ENCODE measurements around the gene NRL. TPM values are rescaled to one million over a fixed set of nuclear protein-coding genes. Genes with fewer than 3 reads are reported as not detected.

The NRL gene
- total RNA-seq, 1 experiment from 2014 or later, result 1.4 TPM

GRCh38 chr14:24065408-24065807 is 49.3 kb downstream of the NRL start:
- in situ Hi-C loops (cut with HindIII; ENCODE audit: low pct_unique_long_range_greater_than_20kb, low sequenced_read_pairs) (no loop called here), intact Hi-C loops (cut with micrococcal nuclease; ENCODE audit: unreplicated experiment) (no loop called here)
- TF ChIP-seq, protein P1, sequence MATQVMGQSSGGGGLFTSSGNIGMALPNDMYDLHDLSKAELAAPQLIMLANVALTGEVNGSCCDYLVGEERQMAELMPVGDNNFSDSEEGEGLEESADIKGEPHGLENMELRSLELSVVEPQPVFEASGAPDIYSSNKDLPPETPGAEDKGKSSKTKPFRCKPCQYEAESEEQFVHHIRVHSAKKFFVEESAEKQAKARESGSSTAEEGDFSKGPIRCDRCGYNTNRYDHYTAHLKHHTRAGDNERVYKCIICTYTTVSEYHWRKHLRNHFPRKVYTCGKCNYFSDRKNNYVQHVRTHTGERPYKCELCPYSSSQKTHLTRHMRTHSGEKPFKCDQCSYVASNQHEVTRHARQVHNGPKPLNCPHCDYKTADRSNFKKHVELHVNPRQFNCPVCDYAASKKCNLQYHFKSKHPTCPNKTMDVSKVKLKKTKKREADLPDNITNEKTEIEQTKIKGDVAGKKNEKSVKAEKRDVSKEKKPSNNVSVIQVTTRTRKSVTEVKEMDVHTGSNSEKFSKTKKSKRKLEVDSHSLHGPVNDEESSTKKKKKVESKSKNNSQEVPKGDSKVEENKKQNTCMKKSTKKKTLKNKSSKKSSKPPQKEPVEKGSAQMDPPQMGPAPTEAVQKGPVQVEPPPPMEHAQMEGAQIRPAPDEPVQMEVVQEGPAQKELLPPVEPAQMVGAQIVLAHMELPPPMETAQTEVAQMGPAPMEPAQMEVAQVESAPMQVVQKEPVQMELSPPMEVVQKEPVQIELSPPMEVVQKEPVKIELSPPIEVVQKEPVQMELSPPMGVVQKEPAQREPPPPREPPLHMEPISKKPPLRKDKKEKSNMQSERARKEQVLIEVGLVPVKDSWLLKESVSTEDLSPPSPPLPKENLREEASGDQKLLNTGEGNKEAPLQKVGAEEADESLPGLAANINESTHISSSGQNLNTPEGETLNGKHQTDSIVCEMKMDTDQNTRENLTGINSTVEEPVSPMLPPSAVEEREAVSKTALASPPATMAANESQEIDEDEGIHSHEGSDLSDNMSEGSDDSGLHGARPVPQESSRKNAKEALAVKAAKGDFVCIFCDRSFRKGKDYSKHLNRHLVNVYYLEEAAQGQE (IDR thresholded peaks at IDR 0.05; ENCODE audit: insufficient read depth in 1 of 2, low read depth in 2 of 2, low read length in 1 of 2), result no peak
- TF ChIP-seq CTCF (IDR thresholded peaks at IDR 0.05) (no peak), POLR2AphosphoS5 (IDR thresholded peaks at IDR 0.05; ENCODE audit: low read depth, low read length) (no peak), TCF7L2 (IDR thresholded peaks at IDR 0.05; ENCODE audit: low read depth, low read length) (no peak), SIN3A (IDR thresholded peaks at IDR 0.05; ENCODE audit: borderline replicate concordance, insufficient read depth, low read depth, low read length) (no peak)
- BruUV-seq (replicated peaks), result no TSS peak
- Histone ChIP-seq H3K4me1 (ENCODE audit: control insufficient read depth, insufficient read depth, low read length) (no peaks in the 10 kb centered on the region), H3K36me3 (ENCODE audit: control insufficient read depth, insufficient read depth, low read length) (no peaks in the 10 kb centered on the region), H3K4me3 (ENCODE audit: low read depth in 2 of 2, low read length in 2 of 2) (no peak overlapping the region), H3K27ac (ENCODE audit: low read length) (no peak overlapping the region), H3K9me3 (ENCODE audit: control insufficient read depth, insufficient read depth, low read depth, low read length) (no peaks in the 10 kb centered on the region), H3K27me3 (ENCODE audit: control insufficient read depth, insufficient read depth, low read length) (no peaks in the 10 kb centered on the region)
- no peak for ATAC-seq
- DNase-seq (ENCODE audit: low read depth, low spot score), result no peak
- ChIA-PET CTCF (no interaction called here), POLR2A (no interaction called here)

GRCh38 chr14:24064856-24065255 is 49.9 kb downstream of the NRL start:
- intact Hi-C loops (cut with micrococcal nuclease; ENCODE audit: unreplicated experiment) (no loop called here), in situ Hi-C loops (cut with HindIII; ENCODE audit: low pct_unique_long_range_greater_than_20kb, low sequenced_read_pairs) (no loop called here)
- DNase-seq (ENCODE audit: low read depth, low spot score), result no peak
- BruUV-seq (replicated peaks), result no TSS peak
- TF ChIP-seq TCF7L2 (IDR thresholded peaks at IDR 0.05; ENCODE audit: low read depth, low read length), result no peak
- TF ChIP-seq CTCF (IDR thresholded peaks at IDR 0.05), result no peak
- TF ChIP-seq, protein P1 (IDR thresholded peaks at IDR 0.05; ENCODE audit: insufficient read depth in 1 of 2, low read depth in 2 of 2, low read length in 1 of 2), result no peak
- TF ChIP-seq POLR2AphosphoS5 (IDR thresholded peaks at IDR 0.05; ENCODE audit: low read depth, low read length), result no peak
- no peak for TF ChIP-seq SIN3A (IDR thresholded peaks at IDR 0.05; ENCODE audit: borderline replicate concordance, insufficient read depth, low read depth, low read length)
- no peaks in the 10 kb centered on the region for H3K27me3 ChIP-seq (ENCODE audit: control insufficient read depth, insufficient read depth, low read length)
- H3K27ac ChIP-seq (ENCODE audit: low read length), result no peak overlapping the region
- ATAC-seq, result no peak
- no peaks in the 10 kb centered on the region for H3K4me1 ChIP-seq (ENCODE audit: control insufficient read depth, insufficient read depth, low read length)
- ChIA-PET POLR2A (no interaction called here), CTCF (no interaction called here)
- no peak overlapping the region for H3K4me3 ChIP-seq (ENCODE audit: low read depth in 2 of 2, low read length in 2 of 2)
- no peaks in the 10 kb centered on the region for H3K9me3 ChIP-seq (ENCODE audit: control insufficient read depth, insufficient read depth, low read depth, low read length)
- H3K36me3 ChIP-seq (ENCODE audit: control insufficient read depth, insufficient read depth, low read length), result no peaks in the 10 kb centered on the region
